ENCODE data around the gene AGAP1. TPM values are rescaled to one million over a fixed set of nuclear protein-coding genes. Genes with fewer than 3 reads are reported as not detected.

Gene AGAP1
- total RNA-seq, 1 donor from 2014 or later: 18.3 TPM

DNA sequence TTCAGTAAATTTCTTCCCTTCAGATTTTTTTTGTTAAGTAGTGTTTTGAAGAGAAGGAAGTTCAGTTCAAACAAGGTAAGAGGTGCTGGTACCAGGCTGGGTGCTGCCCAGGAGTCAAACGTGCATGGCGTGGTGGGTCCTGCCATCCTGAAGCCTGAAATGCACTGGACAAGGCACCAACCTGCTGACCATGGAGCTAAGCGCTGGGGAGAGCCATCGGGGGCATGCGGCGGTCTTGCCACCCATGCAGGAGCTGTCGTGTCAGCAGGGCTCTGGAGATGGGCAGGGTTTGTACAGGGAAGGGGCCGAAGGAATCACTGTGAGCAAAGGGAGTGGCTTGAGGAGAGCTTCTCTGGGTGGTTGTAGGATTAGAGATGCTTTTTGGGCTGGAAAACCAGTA, 547.8 kb downstream of the AGAP1 start:
- no peak overlapping the region for H3K4me3 ChIP-seq (ENCODE audit: low read length in 3 of 3)
- no peaks in the 10 kb centered on the region for H3K4me1 ChIP-seq (ENCODE audit: control insufficient read depth in 3 of 3, insufficient read depth in 3 of 3, low read length in 3 of 3)
- H3K27me3 ChIP-seq (ENCODE audit: control insufficient read depth in 3 of 3, insufficient read depth in 3 of 3, low read length in 3 of 3): no peaks in the 10 kb centered on the region
- no peak overlapping the region for H3K27ac ChIP-seq (ENCODE audit: low read depth, low read length)
- H3K9me3 ChIP-seq (ENCODE audit: control insufficient read depth in 3 of 3, low read length in 3 of 3): no peaks in the 10 kb centered on the region
- peaks cover 2 to 12% (median 8%) of the 10 kb centered on the region in 3 donors for H3K36me3 ChIP-seq (ENCODE audit: control insufficient read depth in 3 of 3, insufficient read depth in 3 of 3, low read length in 3 of 3)
- no peak overlapping the region for H3K9ac ChIP-seq (ENCODE audit: low read depth in 1 of 3, low read length in 3 of 3)

DNA sequence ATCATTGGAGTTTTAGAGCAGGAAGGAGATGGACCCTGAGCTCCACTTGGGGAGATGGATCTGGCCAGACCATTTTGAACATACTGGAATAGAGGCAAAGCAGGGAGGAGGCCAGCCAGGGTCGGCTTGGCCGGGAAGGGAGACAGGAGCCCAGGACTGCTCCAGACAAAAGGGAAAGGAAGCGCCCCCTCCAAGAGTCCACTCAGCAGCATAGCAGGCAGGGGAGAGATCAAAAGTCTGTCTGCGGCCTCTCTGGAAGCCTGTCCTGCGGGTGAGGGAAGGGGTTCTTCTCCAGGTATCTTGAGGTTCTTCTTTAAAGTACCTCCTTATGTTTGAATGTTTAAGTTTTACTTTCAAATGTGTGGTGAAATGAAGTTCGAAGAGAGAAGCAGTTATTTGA, 548.2 kb downstream of the AGAP1 start:
- Histone ChIP-seq H3K9me3 (ENCODE audit: control insufficient read depth in 3 of 3, low read length in 3 of 3) (no peaks in the 10 kb centered on the region), H3K36me3 (ENCODE audit: control insufficient read depth in 3 of 3, insufficient read depth in 3 of 3, low read length in 3 of 3) (peaks cover 2 to 12% (median 8%) of the 10 kb centered on the region in 3 donors), H3K27ac (ENCODE audit: low read depth, low read length) (no peak overlapping the region)

GRCh38 chr2:236044191-236044590, 550.3 kb downstream of the AGAP1 start:
- Histone ChIP-seq H3K9me3 (ENCODE audit: control insufficient read depth in 3 of 3, low read length in 3 of 3) (no peaks in the 10 kb centered on the region), H3K4me1 (ENCODE audit: control insufficient read depth in 3 of 3, insufficient read depth in 3 of 3, low read length in 3 of 3) (no peaks in the 10 kb centered on the region), H3K27me3 (ENCODE audit: control insufficient read depth in 3 of 3, insufficient read depth in 3 of 3, low read length in 3 of 3) (no peaks in the 10 kb centered on the region), H3K36me3 (ENCODE audit: control insufficient read depth in 3 of 3, insufficient read depth in 3 of 3, low read length in 3 of 3) (peaks cover 9 to 15% (median 12%) of the 10 kb centered on the region in 3 donors), H3K4me3 (ENCODE audit: low read length in 3 of 3) (no peak overlapping the region), H3K9ac (ENCODE audit: low read depth in 1 of 3, low read length in 3 of 3) (no peak overlapping the region), H3K27ac (ENCODE audit: low read depth, low read length) (no peak overlapping the region)

More for the DNA sequence above, 548.2 kb downstream of the AGAP1 start:
- H3K4me3 ChIP-seq (ENCODE audit: low read length in 3 of 3): no peak overlapping the region
- no peak overlapping the region for H3K9ac ChIP-seq (ENCODE audit: low read depth in 1 of 3, low read length in 3 of 3)
- H3K27me3 ChIP-seq (ENCODE audit: control insufficient read depth in 3 of 3, insufficient read depth in 3 of 3, low read length in 3 of 3): no peaks in the 10 kb centered on the region
- H3K4me1 ChIP-seq (ENCODE audit: control insufficient read depth in 3 of 3, insufficient read depth in 3 of 3, low read length in 3 of 3): no peaks in the 10 kb centered on the region

- no peak overlapping the region for H3K4me3 ChIP-seq (ENCODE audit: low read length in 3 of 3)
- peaks cover 5 to 12% (median 12%) of the 10 kb centered on the region in 3 donors for H3K36me3 ChIP-seq (ENCODE audit: control insufficient read depth in 3 of 3, insufficient read depth in 3 of 3, low read length in 3 of 3)
- no peak overlapping the region for H3K27ac ChIP-seq (ENCODE audit: low read depth, low read length)
- H3K4me1 ChIP-seq (ENCODE audit: control insufficient read depth in 3 of 3, insufficient read depth in 3 of 3, low read length in 3 of 3): no peaks in the 10 kb centered on the region
- no peak overlapping the region for H3K9ac ChIP-seq (ENCODE audit: low read depth in 1 of 3, low read length in 3 of 3)
- no peaks in the 10 kb centered on the region for H3K27me3 ChIP-seq (ENCODE audit: control insufficient read depth in 3 of 3, insufficient read depth in 3 of 3, low read length in 3 of 3)
- H3K9me3 ChIP-seq (ENCODE audit: control insufficient read depth in 3 of 3, low read length in 3 of 3): no peaks in the 10 kb centered on the region
These were observed 551.7 kb downstream of the AGAP1 start for GRCh38 chr2:236045251-236046235.

- no peaks in the 10 kb centered on the region for H3K4me1 ChIP-seq (ENCODE audit: control insufficient read depth in 3 of 3, insufficient read depth in 3 of 3, low read length in 3 of 3)
- no peaks in the 10 kb centered on the region for H3K9me3 ChIP-seq (ENCODE audit: control insufficient read depth in 3 of 3, low read length in 3 of 3)
- no peak overlapping the region for H3K4me3 ChIP-seq (ENCODE audit: low read length in 3 of 3)
- H3K36me3 ChIP-seq (ENCODE audit: control insufficient read depth in 3 of 3, insufficient read depth in 3 of 3, low read length in 3 of 3): peaks cover 5 to 12% (median 12%) of the 10 kb centered on the region in 3 donors
- H3K9ac ChIP-seq (ENCODE audit: low read depth in 1 of 3, low read length in 3 of 3): no peak overlapping the region
- no peak overlapping the region for H3K27ac ChIP-seq (ENCODE audit: low read depth, low read length)
- no peaks in the 10 kb centered on the region for H3K27me3 ChIP-seq (ENCODE audit: control insufficient read depth in 3 of 3, insufficient read depth in 3 of 3, low read length in 3 of 3)
These were observed 552.9 kb downstream of the AGAP1 start for GRCh38 chr2:236046715-236047114.

GRCh38 chr2:236047176-236047575, 553.3 kb downstream of the AGAP1 start:
- no peak overlapping the region for H3K4me3 ChIP-seq (ENCODE audit: low read length in 3 of 3)
- H3K27me3 ChIP-seq (ENCODE audit: control insufficient read depth in 3 of 3, insufficient read depth in 3 of 3, low read length in 3 of 3): no peaks in the 10 kb centered on the region
- no peak overlapping the region for H3K27ac ChIP-seq (ENCODE audit: low read depth, low read length)
- H3K36me3 ChIP-seq (ENCODE audit: control insufficient read depth in 3 of 3, insufficient read depth in 3 of 3, low read length in 3 of 3): peaks cover 5 to 12% (median 12%) of the 10 kb centered on the region in 3 donors
- no peak overlapping the region for H3K9ac ChIP-seq (ENCODE audit: low read depth in 1 of 3, low read length in 3 of 3)
- no peaks in the 10 kb centered on the region for H3K4me1 ChIP-seq (ENCODE audit: control insufficient read depth in 3 of 3, insufficient read depth in 3 of 3, low read length in 3 of 3)
- no peaks in the 10 kb centered on the region for H3K9me3 ChIP-seq (ENCODE audit: control insufficient read depth in 3 of 3, low read length in 3 of 3)

GRCh38 chr2:236047886-236048540, 554.2 kb downstream of the AGAP1 start:
- Histone ChIP-seq H3K9me3 (ENCODE audit: control insufficient read depth in 3 of 3, low read length in 3 of 3) (no peaks in the 10 kb centered on the region), H3K4me3 (ENCODE audit: low read length in 3 of 3) (no peak overlapping the region), H3K27me3 (ENCODE audit: control insufficient read depth in 3 of 3, insufficient read depth in 3 of 3, low read length in 3 of 3) (no peaks in the 10 kb centered on the region), H3K27ac (ENCODE audit: low read depth, low read length) (no peak overlapping the region), H3K9ac (ENCODE audit: low read depth in 1 of 3, low read length in 3 of 3) (no peak overlapping the region), H3K4me1 (ENCODE audit: control insufficient read depth in 3 of 3, insufficient read depth in 3 of 3, low read length in 3 of 3) (no peaks in the 10 kb centered on the region), H3K36me3 (ENCODE audit: control insufficient read depth in 3 of 3, insufficient read depth in 3 of 3, low read length in 3 of 3) (peaks cover 5 to 12% (median 12%) of the 10 kb centered on the region in 3 donors)

DNA sequence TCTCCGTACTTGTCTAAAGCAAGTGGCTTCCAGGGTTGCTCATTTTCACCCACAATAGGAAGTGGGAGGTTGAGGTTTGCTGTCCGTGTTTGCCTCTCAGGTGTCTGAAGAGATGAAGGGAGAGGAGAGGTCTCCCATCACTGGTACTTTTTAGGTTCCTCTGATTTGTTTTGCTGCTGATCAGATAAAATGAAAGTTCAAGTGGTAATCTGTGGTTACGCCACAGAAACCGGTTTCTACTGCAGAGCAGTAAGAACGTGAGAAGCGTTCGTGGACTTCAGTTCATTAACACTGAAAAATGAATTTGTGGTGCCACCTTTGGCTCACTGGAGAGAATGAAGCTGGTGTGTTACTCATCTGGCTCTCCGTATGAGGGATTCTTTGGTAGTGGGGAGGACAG, 556.1 kb downstream of the AGAP1 start:
- H3K4me3 ChIP-seq (ENCODE audit: low read length in 3 of 3): no peak overlapping the region
- H3K9ac ChIP-seq (ENCODE audit: low read depth in 1 of 3, low read length in 3 of 3): no peak overlapping the region
- H3K27me3 ChIP-seq (ENCODE audit: control insufficient read depth in 3 of 3, insufficient read depth in 3 of 3, low read length in 3 of 3): no peaks in the 10 kb centered on the region
- peaks cover 5 to 10% (median 9%) of the 10 kb centered on the region in 3 donors for H3K36me3 ChIP-seq (ENCODE audit: control insufficient read depth in 3 of 3, insufficient read depth in 3 of 3, low read length in 3 of 3)
- H3K4me1 ChIP-seq (ENCODE audit: control insufficient read depth in 3 of 3, insufficient read depth in 3 of 3, low read length in 3 of 3): peaks cover 0 to 6% (median 5%) of the 10 kb centered on the region in 3 donors
- H3K27ac ChIP-seq (ENCODE audit: low read depth, low read length): no peak overlapping the region
- H3K9me3 ChIP-seq (ENCODE audit: control insufficient read depth in 3 of 3, low read length in 3 of 3): no peaks in the 10 kb centered on the region

DNA sequence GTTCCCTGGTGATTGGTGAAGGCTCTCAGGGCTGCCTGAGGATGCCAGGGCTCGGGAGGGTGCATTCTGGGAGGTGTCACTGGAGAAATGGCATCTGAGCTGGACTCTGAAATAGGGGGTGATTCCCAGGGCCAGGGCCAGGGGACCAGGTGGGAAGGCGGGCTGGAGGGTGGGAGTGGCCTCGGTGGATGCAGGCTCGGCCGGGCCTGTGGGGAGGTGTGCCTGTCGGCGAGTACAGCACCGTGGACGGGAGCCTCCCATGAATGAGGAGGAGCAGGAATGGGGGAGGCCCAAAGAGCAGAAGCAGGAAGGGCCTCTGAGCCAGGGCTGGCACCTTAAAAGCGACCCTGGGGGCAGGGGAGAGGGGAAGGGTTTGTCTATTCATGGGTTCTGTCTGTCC, 557.5 kb downstream of the AGAP1 start:
- no peak overlapping the region for H3K4me3 ChIP-seq (ENCODE audit: low read length in 3 of 3)
- H3K36me3 ChIP-seq (ENCODE audit: control insufficient read depth in 3 of 3, insufficient read depth in 3 of 3, low read length in 3 of 3): peaks cover 5 to 10% (median 9%) of the 10 kb centered on the region in 3 donors
- H3K9me3 ChIP-seq (ENCODE audit: control insufficient read depth in 3 of 3, low read length in 3 of 3): no peaks in the 10 kb centered on the region
- no peak overlapping the region for H3K9ac ChIP-seq (ENCODE audit: low read depth in 1 of 3, low read length in 3 of 3)
- H3K27me3 ChIP-seq (ENCODE audit: control insufficient read depth in 3 of 3, insufficient read depth in 3 of 3, low read length in 3 of 3): no peaks in the 10 kb centered on the region
- no peak overlapping the region for H3K27ac ChIP-seq (ENCODE audit: low read depth, low read length)
- peaks cover 4 to 6% (median 5%) of the 10 kb centered on the region in 3 donors for H3K4me1 ChIP-seq (ENCODE audit: control insufficient read depth in 3 of 3, insufficient read depth in 3 of 3, low read length in 3 of 3)

DNA sequence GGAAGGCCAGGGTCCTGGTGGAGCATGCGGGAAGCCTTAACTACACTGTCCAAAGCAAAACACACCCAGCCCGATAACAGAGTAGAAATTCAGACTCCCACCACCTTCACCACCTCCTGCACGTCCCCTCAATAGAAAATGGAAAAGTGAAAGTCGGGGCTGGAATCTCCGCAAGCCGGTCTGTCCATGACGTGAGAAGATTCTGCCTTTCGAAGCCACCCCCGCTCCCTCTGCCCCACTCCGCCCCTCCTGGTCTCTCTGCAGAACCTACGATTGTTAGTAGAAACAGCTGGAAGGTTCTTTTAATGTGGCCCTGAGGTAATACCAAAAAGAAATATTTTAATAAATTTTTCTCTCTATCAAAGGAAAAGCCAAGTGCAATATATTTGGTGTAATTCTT, 558.0 kb downstream of the AGAP1 start:
- H3K4me1 ChIP-seq (ENCODE audit: control insufficient read depth in 3 of 3, insufficient read depth in 3 of 3, low read length in 3 of 3): peaks cover 4 to 6% (median 5%) of the 10 kb centered on the region in 3 donors
- peaks cover 5 to 10% (median 9%) of the 10 kb centered on the region in 3 donors for H3K36me3 ChIP-seq (ENCODE audit: control insufficient read depth in 3 of 3, insufficient read depth in 3 of 3, low read length in 3 of 3)
- H3K9ac ChIP-seq (ENCODE audit: low read depth in 1 of 3, low read length in 3 of 3): no peak overlapping the region
- no peaks in the 10 kb centered on the region for H3K27me3 ChIP-seq (ENCODE audit: control insufficient read depth in 3 of 3, insufficient read depth in 3 of 3, low read length in 3 of 3)
- no peak overlapping the region for H3K27ac ChIP-seq (ENCODE audit: low read depth, low read length)
- H3K9me3 ChIP-seq (ENCODE audit: control insufficient read depth in 3 of 3, low read length in 3 of 3): no peaks in the 10 kb centered on the region
- H3K4me3 ChIP-seq (ENCODE audit: low read length in 3 of 3): no peak overlapping the region

All from skeletal muscle tissue (tissue), 4 donors.